Fibroblast of villous mesenchyme (primary cell): ENCODE results near the gene EIF2AK2. TPM values are rescaled to one million over a fixed set of nuclear protein-coding genes. Genes with fewer than 3 reads are reported as not detected.

Experiments
- DNase-seq: peaks from one replicate; pipeline ENCODE4 v3.0.0-alpha.2; 2010; ENCODE audit warnings: low read depth
- H3K4me3 ChIP-seq: 2 replicates; pipeline ENCODE4 v1.5.1; 2011; ENCODE audit warnings: low read depth, mild to moderate bottlenecking, low read length
- CTCF ChIP-seq: IDR thresholded peaks from 2 replicates; pipeline ENCODE4 v1.5.1; 2012; ENCODE audit warnings: low read depth, mild to moderate bottlenecking, low read length; ENCODE audit not compliant: insufficient read depth
- total RNA-seq: library from RNA; depleted of rRNA; stranded (reverse); fragments of >200 nt; gene quantifications from 2 replicates; pipeline ENCODE4 v1.2.3, GENCODE V29; 2012

EIF2AK2 gene
- total RNA-seq, 1 donor: 48.4 TPM

GRCh38 chr2:37104178-37104577 is 52.6 kb downstream of the EIF2AK2 start:
- no peak overlapping the region for H3K4me3 ChIP-seq
- DNase-seq: no peak
- no peak for TF ChIP-seq CTCF

- H3K4me3 ChIP-seq: no peak overlapping the region
- TF ChIP-seq CTCF: no peak
- DNase-seq: no peak
Observed at GRCh38 chr2:37102588-37102987, 54.2 kb downstream of the EIF2AK2 start.

- no peak overlapping the region for H3K4me3 ChIP-seq
- no peak for DNase-seq
- no peak for TF ChIP-seq CTCF
Observed at GRCh38 chr2:37100054-37100453, 56.7 kb downstream of the EIF2AK2 start.

- H3K4me3 ChIP-seq: no peak overlapping the region
- no peak for TF ChIP-seq CTCF
- DNase-seq: no peak
Observed at GRCh38 chr2:37098416-37099118, 58.2 kb downstream of the EIF2AK2 start.

GRCh38 chr2:37096568-37096967 is 60.2 kb downstream of the EIF2AK2 start:
- no peak for DNase-seq
- no peak for TF ChIP-seq CTCF
- H3K4me3 ChIP-seq: no peak overlapping the region

- DNase-seq: no peak
- no peak overlapping the region for H3K4me3 ChIP-seq
- no peak for TF ChIP-seq CTCF
Observed at GRCh38 chr2:37091873-37092272, 64.9 kb downstream of the EIF2AK2 start.

GRCh38 chr2:37090019-37090477 is 66.7 kb downstream of the EIF2AK2 start:
- no peak overlapping the region for H3K4me3 ChIP-seq
- TF ChIP-seq CTCF: no peak
- no peak for DNase-seq
